B cell (primary cell): Measurements from ENCODE around the gene ALDOB.

ENCODE experiments used
- CTCF ChIP-seq: fragments of 200-600 bp; IDR thresholded peaks from one replicate; pipeline ENCODE4 v1.8.0; 2022; ENCODE audit warnings: antibody characterized with exemption, mild to moderate bottlenecking
- EZH2 ChIP-seq: IDR thresholded peaks from 2 replicates; pipeline ENCODE4 v1.6.1; 2012; ENCODE audit warnings: borderline replicate concordance, low read depth, mild to moderate bottlenecking, moderate library complexity, low read length; ENCODE audit not compliant: insufficient read depth, poor library complexity, severe bottlenecking

- TF ChIP-seq EZH2 (no peak), CTCF (no peak)
Observed at GRCh38 chr9:101448680-101449070, 13.1 kb upstream of the ALDOB start.
